ENCODE results near the gene ARL14EP. TPM values are rescaled to one million over a fixed set of nuclear protein-coding genes. Genes with fewer than 3 reads are reported as not detected.

Gene ARL14EP
- total RNA-seq, 1 donor from 2014 or later = 27.1 TPM

GRCh38 chr11:30380846-30381245 lies 57.9 kb downstream of the ARL14EP start:
- DNase-seq (ENCODE audit: low read depth) = no peak
- Histone ChIP-seq H3K27me3 (ENCODE audit: control insufficient read depth, insufficient read depth, low read length) (no peaks in the 10 kb centered on the region), H3K4me3 (ENCODE audit: low read depth, low read length) (no peak overlapping the region), H3K36me3 (ENCODE audit: control insufficient read depth, insufficient read depth, low read length) (no peaks in the 10 kb centered on the region)
- no peak for TF ChIP-seq CTCF (IDR thresholded peaks at IDR 0.05; ENCODE audit: insufficient read depth, low read length, poor library complexity, severe bottlenecking)

- H3K36me3 ChIP-seq (ENCODE audit: control insufficient read depth, insufficient read depth, low read length) = no peaks in the 10 kb centered on the region
- H3K27me3 ChIP-seq (ENCODE audit: control insufficient read depth, insufficient read depth, low read length) = no peaks in the 10 kb centered on the region
- no peak for TF ChIP-seq CTCF (IDR thresholded peaks at IDR 0.05; ENCODE audit: insufficient read depth, low read length, poor library complexity, severe bottlenecking)
- no peak for DNase-seq (ENCODE audit: low read depth)
- no peak overlapping the region for H3K4me3 ChIP-seq (ENCODE audit: low read depth, low read length)
Measured at GRCh38 chr11:30381879-30382278, 59.0 kb downstream of the ARL14EP start.

Other genes with a start within 250 kb of the ARL14EP start
- gene FSHB, start 92.1 kb upstream of the ARL14EP start, total RNA-seq = not detected in 2 replicates

Measured in kidney epithelial cell (primary cell).